Central memory CD4-positive, alpha-beta T cell (primary cell): ENCODE measurements around the gene GTPBP6.
A peak's percentile ranks its signal among the peaks of the same experiment; 100 is the strongest.

Source experiments
- DNase-seq: peaks from one replicate; pipeline ENCODE4 v3.0.0; 2022
- total RNA-seq, 3 experiments: gene quantifications; one replicate each; lab custom pipeline; 2026; lab: John Stamatoyannopoulos, UW

Gene GTPBP6
- total RNA-seq, result 64.6 to 136 (median 75.3) reads per million in 3 experiments

GRCh38 chrX:318739-319578, at the start of gene GTPBP6:
GTPBP6 (minus strand) TSS chrX:318796; CDS start chrX:318787, 9 bp downstream.
- DNase-seq, result peak; percentile 99

GRCh38 chrX:367866-368265, 49.3 kb upstream of the GTPBP6 start:
- no peak for DNase-seq

DNA sequence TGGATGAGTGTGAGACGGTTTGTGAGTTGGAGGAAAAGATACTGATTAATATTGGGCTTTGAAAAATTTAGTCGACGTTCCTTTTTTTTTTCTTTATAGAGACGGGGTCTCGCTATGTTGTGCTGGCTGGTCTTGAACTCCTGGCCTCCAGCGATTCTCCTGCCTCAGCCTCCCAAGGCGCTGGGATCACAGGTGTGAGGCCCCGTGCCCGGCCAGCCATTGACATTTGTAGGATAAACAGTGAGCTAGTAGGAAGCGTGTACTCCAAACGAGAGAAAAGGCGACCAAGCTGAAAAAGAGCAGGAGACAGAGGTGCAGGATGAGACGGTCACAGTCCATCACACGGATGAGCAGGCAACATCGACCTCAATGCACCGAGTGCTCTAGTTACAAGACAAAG, 48.8 kb upstream of the GTPBP6 start:
- no peak for DNase-seq

DNA sequence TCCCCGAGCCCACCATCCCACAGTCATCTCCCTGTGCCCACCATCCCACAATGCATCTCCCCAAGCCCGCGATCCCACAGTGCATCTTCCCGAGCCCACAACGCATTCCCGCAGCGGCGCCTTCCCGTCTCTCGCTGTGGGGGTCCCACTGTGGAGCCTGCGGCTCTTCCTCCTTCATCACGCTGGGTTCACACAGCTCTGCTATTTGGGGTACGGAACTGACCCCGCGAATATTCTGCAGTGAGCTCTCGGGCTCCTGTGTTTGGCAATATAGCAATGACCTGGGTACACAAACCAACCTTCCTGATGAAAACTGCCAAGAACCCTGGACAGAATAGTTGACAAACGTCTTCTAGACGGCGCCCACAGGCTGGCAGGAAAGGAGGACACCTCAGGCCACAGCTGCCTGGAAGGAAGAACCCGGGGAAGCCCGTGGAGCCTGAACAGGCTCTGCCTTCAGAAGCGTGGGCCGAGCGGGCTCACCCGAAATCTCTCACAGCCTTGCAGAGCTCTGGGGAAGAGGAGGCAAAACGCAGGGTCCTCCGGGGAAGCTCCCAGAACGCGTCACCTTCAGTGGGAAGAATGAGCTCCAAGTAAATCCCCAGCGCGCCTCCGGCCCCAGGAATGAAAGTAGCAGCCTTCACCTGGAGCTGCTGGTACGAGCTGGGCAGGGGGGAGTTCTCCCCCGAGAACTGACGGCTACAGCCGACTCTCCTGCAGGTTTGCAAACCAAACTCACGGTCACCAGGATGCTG, 45.2 kb upstream of the GTPBP6 start:
- DNase-seq, result no peak

GRCh38 chrX:362937-363620, 44.5 kb upstream of the GTPBP6 start:
- DNase-seq, result no peak

GRCh38 chrX:362351-362750, 43.8 kb upstream of the GTPBP6 start:
- DNase-seq, result no peak

GRCh38 chrX:361231-362145, 42.9 kb upstream of the GTPBP6 start:
- DNase-seq, result no peak

GRCh38 chrX:360496-361150, 42.0 kb upstream of the GTPBP6 start:
- DNase-seq, result no peak

- no peak for DNase-seq
Observed at GRCh38 chrX:358651-359143, 40.1 kb upstream of the GTPBP6 start.

DNA sequence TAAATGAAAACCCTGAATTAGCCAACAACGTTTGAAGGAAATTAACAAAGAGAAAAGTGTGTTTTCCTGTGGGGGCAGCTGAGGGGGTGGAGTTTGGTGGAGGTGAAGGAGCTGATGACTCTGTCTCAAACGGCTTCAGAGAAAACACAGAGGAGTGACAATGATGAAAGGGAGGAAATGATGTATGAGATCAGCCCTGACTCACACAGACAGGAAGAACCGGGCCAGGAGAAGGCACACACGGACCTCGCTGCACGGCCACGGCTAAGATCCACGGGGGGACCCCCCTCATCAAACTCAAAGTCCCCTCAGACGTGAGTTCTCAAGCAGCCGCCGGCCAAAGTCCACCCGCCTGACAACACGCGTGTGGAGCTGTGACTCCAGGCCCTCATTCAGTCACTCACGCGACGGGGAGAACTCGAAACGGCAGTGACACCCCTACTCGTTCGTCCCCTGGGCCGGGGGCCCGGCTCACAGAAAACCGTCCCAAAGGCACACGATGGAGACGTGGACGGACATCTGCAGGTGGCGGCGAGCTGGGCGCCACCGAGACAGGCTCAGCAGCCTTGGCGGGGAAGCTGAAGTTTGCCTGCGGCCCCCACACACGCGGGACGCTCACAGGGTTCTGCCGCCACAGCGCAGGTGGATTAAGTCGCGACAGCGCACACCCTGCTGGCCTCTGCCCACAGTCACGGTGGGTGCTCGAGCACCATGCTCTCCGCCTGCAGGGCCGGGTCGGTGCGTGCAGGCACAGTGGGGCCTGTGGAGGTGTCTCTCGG, 39.3 kb upstream of the GTPBP6 start:
- DNase-seq, result peak; percentile 59

DNA sequence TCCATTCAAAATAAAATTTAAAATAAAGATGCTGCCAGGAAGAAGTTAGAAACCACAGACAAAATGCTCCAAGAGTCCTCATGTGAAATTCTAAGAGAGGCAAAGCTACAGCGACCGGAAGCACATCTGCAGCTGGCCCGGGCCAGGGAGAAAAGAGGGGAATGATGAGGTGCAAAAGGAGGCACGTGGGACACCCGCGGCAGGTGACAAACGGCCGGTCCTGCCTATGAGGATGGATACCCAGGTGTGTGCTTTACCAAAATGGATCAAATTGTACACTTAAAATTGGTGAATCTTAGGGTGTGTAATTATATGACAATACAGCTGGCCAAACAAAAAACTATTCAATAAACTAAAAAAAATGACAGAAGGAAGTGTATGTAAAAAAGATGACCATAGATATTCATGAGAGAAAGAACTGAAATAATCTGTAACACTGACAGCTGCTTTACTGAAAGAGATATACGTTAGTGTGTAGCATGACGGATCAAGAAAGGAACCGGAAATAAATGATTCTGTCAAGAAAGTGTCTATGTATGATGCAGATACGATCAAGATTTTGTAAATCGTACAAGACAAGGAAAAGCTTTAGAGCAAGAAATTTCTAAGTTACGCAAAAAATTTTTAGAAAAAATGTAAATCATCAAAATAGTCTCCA, 38.6 kb upstream of the GTPBP6 start:
- no peak for DNase-seq

DNA sequence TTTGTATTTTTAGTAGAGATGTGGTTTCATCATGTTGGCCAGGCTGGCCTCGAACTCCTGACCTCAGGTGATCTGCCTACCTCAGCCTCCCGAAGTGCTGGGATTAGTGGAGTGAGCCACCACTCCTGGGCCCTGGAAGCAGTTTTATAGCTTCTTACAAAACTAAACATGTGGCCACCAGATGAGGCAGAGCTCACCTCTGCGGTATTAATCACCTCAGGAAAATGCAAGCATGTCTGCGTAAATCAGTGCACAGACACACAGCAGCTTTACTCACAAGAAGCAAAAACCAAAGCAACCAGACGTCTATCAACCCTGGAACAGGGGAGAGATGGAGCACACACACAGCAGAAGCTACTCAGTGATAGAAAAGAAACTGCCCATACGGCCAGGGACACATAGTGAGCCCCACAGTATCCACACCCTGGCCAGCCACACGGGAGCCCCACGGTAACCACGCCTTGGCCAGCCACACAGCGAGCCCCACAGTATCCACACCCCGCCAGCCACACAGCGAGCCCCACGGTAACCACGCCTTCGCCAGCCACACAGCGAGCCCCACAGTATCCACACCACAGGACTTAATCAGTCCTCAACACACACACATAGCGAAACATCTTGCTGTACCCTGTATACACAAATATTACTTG, 37.9 kb upstream of the GTPBP6 start:
- DNase-seq, result no peak

GRCh38 chrX:355329-356050, 36.9 kb upstream of the GTPBP6 start:
- no peak for DNase-seq

DNA sequence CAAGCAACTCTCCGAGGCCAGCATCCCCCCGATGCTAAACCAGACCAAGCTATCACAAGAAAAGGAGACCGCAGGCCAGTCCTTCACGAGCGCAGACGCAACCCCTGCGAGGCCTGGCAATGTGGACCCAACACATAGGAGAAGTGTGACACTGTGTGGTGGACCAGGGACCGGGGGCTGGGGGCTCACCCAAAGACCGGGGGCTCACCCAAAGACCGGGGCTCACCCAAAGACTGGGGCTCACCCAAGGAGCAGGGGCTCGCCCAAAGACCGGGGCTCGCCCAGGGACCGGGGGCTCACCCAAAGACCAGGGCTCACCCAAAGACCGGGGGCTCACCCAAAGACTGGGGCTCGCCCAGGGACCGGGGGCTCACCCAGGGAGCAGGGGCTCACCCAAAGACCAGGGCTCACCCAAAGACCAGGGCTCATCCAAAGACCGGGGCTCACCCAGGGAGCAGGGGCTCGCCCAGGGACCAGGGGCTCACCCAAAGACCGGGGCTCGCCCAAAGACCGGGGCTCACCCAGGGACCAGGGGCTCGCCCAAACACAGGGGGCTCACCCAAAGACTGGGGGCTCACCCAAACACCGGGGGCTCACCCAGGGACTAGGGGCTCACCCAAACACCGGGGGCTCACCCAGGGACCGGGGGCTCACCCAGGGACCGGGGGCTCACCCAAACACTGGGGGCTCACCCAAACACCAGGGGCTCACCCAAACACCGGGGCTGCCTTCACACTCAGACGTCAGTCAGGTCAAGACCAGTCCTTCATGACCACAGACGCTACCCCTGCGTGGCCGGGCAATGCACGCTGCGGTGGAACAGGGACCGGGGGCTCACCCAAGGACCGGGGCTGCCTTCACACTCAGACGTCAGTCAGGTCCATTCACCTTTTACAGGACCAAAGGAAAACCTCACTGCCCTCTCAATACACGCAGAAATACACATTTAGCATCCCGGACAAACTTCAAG, 35.3 kb upstream of the GTPBP6 start:
- no peak for DNase-seq

DNA sequence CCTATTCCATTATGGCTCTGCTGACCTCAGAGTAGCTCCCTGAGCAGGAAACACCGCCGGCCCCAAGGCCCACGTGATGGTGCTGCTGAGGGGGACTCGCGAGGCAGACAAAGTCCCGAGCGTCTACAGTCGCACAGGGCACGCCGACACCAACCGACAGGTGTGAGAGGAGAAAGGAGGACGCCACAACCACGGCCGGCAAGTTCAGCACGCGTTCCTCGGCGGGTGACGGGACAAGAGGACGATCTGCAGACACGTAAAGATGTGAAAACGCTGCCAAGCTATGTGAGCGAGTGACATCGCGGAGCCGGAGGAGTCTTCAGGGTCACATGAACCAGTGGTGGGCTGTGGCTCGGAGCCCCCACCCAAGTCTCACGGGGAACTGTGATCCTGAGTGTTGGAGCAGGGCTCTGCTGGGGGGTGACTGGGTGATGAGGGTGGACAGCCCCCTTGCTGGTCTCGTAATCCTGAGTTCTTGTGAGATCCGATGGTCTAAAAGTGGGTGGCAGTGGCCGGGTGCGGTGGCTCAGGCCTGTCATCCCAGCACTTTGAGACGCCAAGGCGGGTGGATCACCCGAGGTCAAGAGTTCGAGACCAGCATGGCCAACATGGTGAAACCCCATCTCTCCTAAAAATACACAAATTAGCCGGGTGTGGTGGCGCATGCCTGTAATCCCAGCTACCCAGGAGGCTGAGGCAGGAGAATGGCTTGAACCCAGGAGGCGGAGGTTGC, 34.2 kb upstream of the GTPBP6 start:
- no peak for DNase-seq

- no peak for DNase-seq
Observed at GRCh38 chrX:352181-352580, 33.6 kb upstream of the GTPBP6 start.

GRCh38 chrX:351736-352135, 33.1 kb upstream of the GTPBP6 start:
- DNase-seq, result no peak
